Measurements from ENCODE around the gene HAAO.

Gene HAAO

DNA sequence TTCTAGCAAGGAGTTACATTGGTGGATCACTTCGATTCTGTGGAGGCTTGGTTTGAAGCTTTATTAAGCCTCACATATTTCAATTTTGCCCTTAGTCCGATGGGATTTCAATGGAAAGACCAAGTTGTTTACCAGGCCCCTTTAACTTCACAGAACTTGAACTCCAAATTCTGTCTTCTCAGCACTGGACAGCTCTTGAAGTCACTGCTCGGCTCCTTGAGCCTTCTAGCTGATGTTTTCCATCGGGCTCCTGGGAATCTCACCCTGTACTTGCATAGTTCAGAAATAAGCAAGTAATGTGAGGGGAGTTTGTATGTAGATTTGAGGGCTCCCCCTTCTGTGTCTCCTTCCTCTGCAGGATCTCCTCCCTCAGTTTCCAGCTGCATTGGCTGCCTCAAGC lies 43.5 kb downstream of the HAAO start:
- H3K4me3 ChIP-seq (ENCODE audit: low read depth, low read length): no peak overlapping the region
- TF ChIP-seq, protein P1, sequence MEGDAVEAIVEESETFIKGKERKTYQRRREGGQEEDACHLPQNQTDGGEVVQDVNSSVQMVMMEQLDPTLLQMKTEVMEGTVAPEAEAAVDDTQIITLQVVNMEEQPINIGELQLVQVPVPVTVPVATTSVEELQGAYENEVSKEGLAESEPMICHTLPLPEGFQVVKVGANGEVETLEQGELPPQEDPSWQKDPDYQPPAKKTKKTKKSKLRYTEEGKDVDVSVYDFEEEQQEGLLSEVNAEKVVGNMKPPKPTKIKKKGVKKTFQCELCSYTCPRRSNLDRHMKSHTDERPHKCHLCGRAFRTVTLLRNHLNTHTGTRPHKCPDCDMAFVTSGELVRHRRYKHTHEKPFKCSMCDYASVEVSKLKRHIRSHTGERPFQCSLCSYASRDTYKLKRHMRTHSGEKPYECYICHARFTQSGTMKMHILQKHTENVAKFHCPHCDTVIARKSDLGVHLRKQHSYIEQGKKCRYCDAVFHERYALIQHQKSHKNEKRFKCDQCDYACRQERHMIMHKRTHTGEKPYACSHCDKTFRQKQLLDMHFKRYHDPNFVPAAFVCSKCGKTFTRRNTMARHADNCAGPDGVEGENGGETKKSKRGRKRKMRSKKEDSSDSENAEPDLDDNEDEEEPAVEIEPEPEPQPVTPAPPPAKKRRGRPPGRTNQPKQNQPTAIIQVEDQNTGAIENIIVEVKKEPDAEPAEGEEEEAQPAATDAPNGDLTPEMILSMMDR (IDR thresholded peaks at IDR 0.05; ENCODE audit: borderline replicate concordance, insufficient read depth, low read depth, low read length): no peak

DNA sequence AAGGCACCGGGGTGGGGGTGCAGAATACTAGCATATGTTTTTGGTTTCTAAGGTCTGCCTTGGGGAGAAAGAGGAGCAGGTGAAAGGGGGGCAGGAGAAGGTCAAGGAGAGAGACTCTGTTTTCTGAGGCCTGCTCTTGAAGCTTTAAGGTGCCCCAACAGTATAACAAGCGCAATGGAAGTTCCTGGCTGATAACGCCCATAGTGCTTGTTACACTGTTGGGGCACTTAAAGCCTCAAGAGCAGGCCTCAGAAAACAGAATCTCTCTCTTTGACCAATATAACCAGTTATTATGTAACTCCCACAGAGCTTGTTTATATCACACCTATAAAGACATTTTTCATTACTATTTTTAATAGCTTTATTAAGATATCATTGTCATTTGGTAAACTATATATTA lies 45.0 kb downstream of the HAAO start:
- TF ChIP-seq, protein P1 (IDR thresholded peaks at IDR 0.05; ENCODE audit: borderline replicate concordance, insufficient read depth, low read depth, low read length): no peak
- no peak overlapping the region for H3K4me3 ChIP-seq (ENCODE audit: low read depth, low read length)

DNA sequence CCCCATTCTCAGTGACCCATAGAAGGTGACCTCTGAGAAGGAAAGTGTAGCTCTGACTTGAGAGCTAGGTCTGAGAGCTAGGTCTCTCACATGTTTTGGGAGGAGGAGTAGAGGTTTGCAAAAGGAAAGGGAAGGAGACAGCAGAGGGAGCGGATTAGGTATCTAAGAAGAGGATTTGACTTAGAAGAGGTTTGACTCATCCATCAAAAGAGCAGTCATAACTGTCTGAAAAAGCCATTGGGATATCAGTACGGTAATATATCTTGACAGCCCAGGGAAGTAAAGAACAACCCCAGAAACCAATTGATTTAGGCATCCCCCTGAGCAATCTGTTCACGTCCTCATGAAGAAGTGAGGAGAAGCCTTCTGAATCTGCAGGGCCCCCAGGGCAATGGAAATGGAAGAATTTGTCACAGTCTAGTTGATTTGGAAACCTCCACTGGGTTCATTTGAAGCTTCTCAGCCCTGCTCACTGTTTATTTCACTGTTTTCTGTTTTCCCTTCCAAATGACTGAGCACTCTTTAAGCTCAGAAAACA lies 47.8 kb downstream of the HAAO start:
- H3K4me3 ChIP-seq (ENCODE audit: low read depth, low read length): no peak overlapping the region
- TF ChIP-seq, protein P1 (IDR thresholded peaks at IDR 0.05; ENCODE audit: borderline replicate concordance, insufficient read depth, low read depth, low read length): no peak

DNA sequence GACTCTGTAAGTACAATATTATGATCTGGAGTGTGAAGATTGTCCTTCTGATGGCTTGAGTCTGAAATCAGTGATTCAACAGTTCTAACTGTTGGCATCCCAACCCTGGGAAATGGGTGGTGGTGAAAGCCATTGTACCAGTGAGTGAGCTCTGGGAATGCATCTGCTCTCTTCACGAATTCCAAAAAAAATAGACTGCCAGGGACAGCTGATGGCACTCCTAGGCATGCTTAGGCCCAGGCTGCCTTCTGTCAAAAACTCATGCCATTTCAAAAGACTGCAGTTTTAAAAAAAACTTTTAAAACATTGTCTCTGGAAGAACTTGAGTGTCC lies 48.8 kb downstream of the HAAO start:
- H3K4me3 ChIP-seq (ENCODE audit: low read depth, low read length): no peak overlapping the region
- TF ChIP-seq, protein P1 (IDR thresholded peaks at IDR 0.05; ENCODE audit: borderline replicate concordance, insufficient read depth, low read depth, low read length): no peak

DNA sequence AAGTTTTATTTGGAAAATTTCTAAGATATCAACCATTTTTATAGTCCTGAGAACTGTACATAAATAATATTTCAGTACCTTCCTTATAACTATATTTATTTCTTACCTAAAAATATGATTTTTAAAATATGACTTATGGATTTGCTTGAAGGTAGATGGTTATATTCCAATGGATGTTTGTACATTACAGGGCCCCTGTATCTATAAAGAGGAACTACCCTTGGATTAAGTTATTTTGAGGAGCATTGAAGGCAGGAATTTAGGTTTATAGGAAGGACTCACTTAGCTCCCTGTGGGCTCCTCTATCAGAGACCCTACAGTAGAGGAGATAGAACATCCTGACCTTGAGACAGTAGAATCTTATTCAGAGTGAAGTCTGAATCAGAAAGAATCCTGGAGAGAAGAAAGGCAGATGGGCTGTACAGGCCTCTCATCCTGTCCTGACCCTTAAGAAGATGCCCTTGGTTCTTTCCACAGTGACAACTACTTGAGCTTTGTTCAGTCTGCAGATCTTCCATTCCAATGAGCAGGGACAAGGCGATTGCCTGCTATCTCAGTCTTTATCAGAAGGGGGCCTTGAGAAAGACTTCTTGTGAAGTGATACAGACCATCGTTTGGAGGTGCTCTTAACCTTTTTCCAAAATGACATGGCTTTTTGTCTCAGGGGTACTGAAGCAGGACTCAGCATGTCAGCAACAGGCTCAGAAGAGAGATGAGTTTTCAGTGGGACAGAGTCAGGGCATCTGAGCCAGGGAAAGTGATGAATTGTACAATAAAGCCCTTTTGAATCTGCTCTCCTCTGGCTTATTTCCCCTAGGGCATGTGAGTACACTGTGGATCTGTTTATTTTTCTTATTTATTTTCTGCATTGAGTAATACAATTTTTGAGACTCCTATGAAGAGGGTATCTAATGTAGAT lies 49.4 kb downstream of the HAAO start:
- TF ChIP-seq, protein P1 (IDR thresholded peaks at IDR 0.05; ENCODE audit: borderline replicate concordance, insufficient read depth, low read depth, low read length): peak; percentile 26; the same call in 1 of the 2 replicates
- H3K4me3 ChIP-seq (ENCODE audit: low read depth, low read length): no peak overlapping the region

DNA sequence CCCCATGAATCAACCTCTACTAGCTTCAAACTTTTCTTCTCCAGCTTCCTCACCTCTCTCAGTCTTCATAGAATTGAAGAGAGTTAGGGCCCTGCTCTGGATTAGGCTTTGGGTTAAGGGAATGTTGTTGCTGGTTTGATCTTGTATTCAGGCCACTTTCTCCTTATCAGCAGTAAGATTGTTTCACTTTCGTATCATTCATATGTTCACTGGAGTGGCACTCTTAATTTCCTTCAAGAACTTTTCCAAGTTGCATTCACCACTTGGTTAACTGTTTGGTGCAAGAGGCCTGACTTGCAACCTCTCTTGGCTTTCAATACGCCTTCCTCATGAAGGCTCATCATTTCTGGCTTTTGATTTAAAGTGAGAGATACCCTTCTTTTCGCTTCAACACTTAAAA lies 51.2 kb downstream of the HAAO start:
- H3K4me3 ChIP-seq (ENCODE audit: low read depth, low read length): no peak overlapping the region
- TF ChIP-seq, protein P1 (IDR thresholded peaks at IDR 0.05; ENCODE audit: borderline replicate concordance, insufficient read depth, low read depth, low read length): no peak

Data from GM12875 (cell line).